SK-N-SH treated with all-trans-retinoic acid at 6 μM for 48 hours (cell line): Measurements from ENCODE around the gene ALKBH5.

Experiments used
- CREB5 ChIP-seq: fragments of 250-450 bp; sonication (Bioruptor Pico); IDR thresholded peaks from 2 replicates; pipeline ENCODE4 v1.5.1; 2020; ENCODE audit warnings: low read depth, mild to moderate bottlenecking, moderate library complexity
- ESRRG ChIP-seq: fragments of 250-450 bp; sonication (Bioruptor Pico); IDR thresholded peaks from 2 replicates; pipeline ENCODE4 v1.6.1; 2021; ENCODE audit warnings: mild to moderate bottlenecking
- ISL1 ChIP-seq: fragments of 250-450 bp; sonication (Bioruptor Pico); IDR thresholded peaks from 2 replicates; pipeline ENCODE4 v2.1.2; 2022; ENCODE audit warnings: mild to moderate bottlenecking, moderate library complexity
- OSR1 ChIP-seq: fragments of 250-450 bp; sonication (Bioruptor Pico); IDR thresholded peaks from 2 replicates; pipeline ENCODE4 v1.8.0; 2022; ENCODE audit warnings: moderate library complexity, mild to moderate bottlenecking, inconsistent platforms
- ZC3H10 ChIP-seq: fragments of 250-450 bp; sonication (Bioruptor Pico); IDR thresholded peaks from 2 replicates; pipeline ENCODE4 v1.5.1; 2021; ENCODE audit warnings: mild to moderate bottlenecking, moderate library complexity
- ZFP3 ChIP-seq: fragments of 250-450 bp; sonication (Bioruptor Pico); IDR thresholded peaks from 2 replicates; pipeline ENCODE4 v1.5.0; 2020; ENCODE audit warnings: mild to moderate bottlenecking, moderate library complexity
- ZNF565 ChIP-seq: fragments of 450-650 bp; formaldehyde crosslinking; conservative IDR thresholded peaks from 2 replicates; pipeline ENCODE4 v1.5.0; 2020; ENCODE audit warnings: low read depth, mild to moderate bottlenecking, moderate library complexity

DNA sequence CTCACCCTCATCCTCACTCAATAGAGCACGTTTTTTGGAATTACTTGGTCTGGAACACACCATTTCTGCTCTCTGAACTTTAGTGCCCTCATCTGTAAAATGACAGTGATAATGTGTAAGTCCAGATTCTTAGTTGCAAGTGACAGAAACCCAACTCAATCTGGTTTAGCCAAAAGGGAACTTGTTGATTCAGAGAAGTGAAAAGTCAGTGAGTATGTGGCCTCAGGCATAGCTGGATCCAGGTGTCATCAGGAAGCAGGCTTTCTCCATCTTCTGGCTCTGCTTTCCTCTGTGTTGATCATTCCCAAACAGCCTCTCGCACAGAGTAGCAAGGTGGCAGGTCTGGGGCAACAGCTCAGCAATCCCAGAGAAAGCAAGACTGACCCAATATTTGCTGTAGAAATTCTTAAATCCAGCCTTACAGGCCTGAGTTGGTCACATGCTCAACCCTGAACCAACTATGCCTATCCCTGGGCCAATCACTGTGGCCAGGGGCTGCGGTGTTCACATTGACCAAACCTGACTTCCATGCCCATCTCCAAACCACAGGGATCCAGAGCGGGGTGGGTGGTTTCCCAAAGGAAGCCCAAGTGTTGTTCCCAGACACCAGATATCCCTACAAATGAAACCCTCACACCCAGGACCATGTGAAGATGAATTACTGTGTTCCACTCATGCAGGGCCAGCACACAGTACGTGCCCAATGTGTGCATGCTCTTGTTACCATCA lies 23.3 kb upstream of the ALKBH5 start:
- TF ChIP-seq OSR1 (CRISPR knock-in tag) (no peak), ZFP3 (no peak), ZC3H10 (CRISPR knock-in tag) (no peak), ESRRG (CRISPR knock-in tag) (no peak), ZNF565 (CRISPR knock-in tag) (no peak), CREB5 (CRISPR knock-in tag) (no peak), ISL1 (CRISPR knock-in tag) (no peak)
